HG03520 (cell line): ENCODE data around the gene ABHD17A.

Experiments
- ATAC-seq: cut with Tn5 transposase; IDR thresholded peaks from one replicate; pipeline ENCODE4 v1.9.1; 2021; ENCODE audit warnings: mild to moderate bottlenecking, moderate library complexity; ENCODE audit not compliant: unreplicated experiment

ABHD17A gene

DNA sequence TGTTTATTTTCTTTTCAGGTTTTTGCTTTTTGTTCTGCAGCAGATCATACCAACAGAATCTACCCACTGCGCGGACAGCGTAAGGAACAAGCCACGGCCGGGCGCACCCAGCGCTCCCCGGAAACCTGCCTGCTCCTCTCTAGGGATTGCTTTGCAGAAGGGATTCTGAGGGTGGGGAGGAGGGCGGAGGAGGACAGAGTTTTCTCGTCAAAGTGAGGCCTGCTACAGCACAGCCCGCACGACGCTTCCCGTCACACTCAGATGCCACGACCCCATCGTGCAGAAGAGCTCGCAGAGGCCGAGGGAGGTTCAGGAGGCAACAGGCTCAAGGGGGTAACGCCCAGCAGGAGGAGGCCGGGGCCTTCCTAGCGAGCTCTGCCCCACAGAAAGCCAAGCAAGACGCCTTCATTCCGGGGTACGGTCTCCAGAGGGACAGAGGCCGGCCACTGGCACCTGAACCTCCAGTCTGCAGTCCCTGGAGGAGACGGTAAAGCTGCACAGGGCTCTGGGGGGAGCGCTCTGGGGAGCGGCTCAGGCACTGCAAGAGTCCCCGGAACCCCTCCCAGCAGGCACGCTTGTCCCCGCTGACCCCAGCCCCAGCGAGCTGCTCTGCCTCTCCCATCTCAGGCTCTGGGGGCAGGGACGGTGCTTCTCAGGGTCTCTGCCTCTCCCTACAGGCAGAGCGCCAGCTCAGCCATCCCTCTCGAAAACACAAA lies 43.9 kb downstream of the ABHD17A start:
- ATAC-seq: no peak

DNA sequence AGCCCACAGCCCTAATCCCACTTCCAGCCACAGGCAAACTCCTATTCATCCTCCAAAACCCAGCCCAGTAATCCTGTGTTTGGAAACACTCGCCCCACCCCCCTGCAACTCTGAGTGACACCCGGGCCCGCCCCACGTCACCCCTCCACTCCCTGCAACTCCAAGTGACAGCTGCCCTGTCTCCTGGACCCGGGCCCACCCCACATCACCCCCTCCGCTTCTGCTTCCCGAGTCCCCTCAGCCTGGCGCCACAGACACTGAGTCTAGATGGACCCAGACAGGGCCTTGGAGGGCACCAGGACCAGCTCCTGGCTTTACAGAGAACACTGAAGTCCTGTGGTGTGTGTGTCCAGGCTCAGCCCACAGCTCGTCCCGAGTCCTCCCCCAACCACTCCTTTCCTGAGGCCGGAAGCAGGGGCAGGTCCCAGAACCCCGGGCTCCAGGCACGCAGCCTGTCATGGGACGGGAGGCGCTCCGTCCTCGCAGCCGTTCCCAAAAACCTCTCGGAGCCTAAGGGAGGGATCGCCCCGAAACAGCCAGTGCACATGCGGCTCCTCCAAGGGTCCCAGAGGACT lies 44.7 kb downstream of the ABHD17A start:
- no peak for ATAC-seq

DNA sequence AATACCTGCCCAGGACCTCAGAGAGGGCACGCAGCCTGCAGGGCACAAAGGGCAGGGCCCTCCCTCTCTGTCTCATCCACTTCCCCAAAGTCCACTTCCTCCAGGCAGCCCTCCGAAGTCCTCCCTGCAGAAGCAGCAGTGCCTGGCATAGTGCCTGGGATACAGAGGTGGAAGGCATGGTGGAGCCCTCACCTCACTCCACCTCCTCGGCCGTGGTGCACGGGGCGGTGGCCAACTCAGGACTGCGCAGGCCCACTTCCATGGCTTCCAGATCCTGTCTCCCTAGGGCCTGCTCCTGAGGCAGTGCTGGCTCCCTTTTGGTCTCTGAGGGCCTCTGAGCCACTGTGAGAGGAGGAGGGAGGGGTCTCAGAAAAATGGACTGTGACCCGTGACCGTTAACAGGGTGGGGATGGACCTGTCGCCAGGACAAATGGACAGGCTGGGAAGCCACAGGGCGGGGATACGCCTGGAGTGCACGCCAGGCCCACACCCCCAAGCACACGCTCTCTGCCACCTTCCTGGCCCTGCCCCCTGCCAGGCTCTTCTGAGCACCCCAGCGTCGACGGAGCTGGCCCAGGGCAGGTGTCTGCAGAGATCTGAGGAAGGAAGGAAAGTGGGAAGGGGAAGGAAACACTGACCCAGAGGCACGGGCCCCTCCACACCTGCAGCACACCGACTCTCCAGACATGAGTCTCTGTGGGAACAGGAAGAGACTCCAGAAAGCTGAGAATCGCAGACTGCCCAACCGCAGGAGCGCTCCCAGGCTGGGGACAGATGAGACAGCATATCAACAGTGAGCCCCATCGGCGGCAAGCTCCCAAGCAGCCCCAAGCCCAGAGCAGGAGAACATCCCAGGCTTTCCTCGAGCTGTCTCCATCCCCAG lies 45.4 kb downstream of the ABHD17A start:
- ATAC-seq: no peak

DNA sequence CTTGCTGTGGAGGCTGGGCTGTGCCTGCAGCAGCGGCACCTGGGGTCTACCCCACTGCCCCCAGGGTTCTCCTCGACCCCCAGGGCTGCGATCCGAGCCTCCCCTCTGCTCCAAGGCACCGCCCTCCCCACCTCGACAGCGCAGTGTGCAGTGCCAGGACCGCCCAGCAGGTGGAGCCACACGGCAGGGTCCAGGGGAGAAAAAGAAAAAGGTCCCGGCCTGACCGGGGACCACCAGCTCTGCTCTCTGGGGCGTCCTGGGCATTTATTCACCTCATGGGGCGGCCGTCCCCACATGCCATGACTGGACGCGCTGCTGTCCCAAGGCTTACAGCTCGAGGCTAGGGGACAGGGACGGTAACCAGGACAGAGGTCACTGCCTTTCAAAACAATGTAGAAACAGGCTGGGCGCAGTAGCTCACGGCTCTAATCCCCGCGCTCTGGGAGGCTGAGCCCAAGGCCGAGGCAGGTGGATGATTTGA lies 47.6 kb downstream of the ABHD17A start:
- no peak for ATAC-seq

DNA sequence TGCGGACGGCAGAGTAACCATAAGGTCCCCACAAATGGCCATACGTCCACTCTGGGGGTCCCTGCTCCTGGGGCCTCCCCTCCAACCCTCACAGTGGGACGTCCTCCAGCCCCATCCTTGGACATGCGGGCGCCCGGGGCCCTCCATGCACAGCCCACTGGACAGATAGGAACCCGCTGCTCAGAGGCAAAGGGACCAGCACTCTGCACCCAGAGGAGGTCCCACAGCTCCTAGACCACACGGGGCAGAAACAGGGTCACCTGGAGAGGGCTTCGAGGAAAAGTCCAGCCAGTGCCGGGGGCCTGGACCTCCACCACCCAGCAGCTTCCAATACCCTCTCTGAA lies 48.1 kb downstream of the ABHD17A start:
- ATAC-seq: no peak

DNA sequence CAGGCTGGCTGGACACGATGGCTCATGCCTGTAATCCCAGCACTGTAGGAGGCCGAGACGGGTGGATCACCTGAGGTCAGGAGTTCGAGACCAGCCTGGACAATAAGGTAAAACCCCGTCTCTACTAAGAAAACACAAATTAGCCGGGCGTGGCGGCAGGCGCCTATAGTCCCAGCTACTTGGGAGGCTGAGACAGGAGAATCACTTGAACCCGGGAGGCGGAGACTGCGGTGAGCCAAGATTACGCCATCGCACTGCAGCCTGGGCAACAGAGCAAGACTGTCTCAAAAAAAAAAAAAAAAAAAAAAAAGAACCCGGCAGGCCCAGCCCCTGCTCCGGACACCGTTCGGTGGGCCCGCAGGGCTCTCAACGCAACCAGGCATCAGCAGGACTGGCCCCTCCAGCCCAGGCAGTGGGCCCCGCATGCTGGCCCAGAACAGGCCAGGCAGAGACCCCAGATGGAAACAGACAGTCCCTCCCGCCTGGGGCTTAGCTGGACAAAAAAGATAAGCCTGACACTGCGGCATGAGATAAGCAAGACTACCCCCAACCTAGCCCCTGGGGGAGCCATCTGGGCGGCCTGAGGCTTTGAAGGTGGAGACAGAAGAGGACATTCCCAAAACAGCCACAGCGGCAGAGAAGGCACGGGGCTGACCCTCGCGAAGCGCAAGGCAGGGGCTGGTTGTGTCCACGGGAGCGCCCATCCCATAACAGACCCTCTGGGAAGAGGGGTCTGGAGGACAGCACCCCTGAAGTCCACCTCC lies 48.7 kb downstream of the ABHD17A start:
- no peak for ATAC-seq

DNA sequence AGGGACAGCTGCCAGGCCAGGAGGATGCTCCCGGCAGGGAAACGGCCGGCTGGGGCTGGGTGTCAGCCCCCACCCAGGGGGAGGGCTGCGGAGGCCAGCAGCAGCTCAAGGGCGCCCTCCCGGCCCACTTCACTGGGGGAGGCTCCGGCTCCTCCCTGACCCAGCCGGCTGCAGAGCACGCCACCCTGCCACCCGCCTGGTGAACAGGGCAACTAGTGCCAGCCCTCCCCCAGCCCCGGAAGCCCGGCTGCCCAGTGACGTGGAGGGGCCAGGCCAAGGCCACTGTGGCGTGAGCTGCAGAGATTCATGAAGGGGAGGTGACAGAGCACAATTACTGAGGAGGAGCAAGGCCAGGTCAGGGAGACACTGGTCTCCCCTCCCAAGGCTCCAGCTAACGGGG lies 51.8 kb downstream of the ABHD17A start:
- no peak for ATAC-seq

DNA sequence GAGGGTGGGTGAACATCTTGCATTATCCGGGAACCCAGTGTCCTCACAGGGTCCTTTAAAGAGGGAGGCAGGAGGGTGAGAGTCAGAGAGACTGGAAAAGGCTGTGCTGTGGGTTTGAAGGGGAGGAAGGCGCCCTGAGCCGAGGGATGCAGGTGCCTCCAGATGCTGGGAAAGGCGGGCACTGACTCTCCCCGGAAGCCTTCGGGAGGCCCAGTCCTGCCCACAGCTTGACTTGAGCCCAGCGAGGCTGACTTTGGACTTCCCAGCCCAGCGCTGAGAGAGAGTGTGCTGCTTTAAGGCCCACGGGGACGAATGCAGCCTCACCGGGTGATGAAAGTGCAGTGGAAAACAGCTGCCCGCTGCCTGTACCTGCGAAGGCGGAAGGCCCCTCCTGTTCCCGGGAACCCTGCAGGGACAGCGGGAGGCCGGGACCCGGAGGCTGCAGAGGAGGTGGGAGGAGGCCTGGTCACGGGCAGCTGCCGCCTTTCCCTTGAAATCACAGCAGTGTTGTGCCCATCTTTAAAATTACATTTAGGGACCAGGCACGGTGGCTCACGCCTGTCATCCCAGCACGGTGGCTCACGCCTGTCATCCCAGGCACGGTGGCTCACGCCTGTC lies 53.1 kb downstream of the ABHD17A start:
- no peak for ATAC-seq

DNA sequence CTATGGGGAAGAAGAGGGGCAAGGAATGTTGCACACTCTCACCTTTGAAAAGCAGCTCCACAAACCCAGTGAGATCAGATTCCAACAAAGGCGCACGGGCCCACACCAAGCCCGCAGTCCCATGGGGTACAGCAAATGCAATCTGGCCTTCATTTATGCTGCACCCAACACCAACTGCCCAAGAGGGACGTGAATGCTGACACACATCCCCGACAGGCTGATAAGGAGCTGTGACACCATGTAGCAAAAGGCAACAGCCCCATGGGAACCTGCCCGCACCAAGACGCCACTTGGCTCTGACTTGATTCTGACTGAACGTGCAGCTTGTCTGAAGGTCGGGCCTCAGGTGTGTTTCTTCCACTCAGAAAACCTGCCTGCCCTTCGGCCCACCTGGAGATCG lies 54.3 kb downstream of the ABHD17A start:
- ATAC-seq: no peak

DNA sequence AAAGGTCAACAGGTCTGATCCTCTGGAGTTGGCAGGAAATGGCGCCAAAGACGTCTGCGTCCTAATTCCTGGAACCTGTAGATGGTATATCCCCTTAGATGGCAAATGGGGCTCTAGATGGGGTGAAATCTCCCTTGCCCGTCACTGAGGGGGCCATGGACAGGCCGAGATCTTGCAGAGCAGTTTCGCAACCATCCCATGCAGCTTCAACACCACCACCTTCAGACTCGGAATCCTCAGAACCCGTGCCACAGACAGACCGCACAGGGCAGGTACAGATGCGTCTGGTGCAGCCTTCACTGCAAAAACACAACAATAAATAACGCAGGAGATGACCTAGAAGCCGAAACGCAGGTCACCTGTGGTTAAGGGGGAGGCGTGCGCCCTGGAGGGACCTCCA lies 54.7 kb downstream of the ABHD17A start:
- no peak for ATAC-seq

DNA sequence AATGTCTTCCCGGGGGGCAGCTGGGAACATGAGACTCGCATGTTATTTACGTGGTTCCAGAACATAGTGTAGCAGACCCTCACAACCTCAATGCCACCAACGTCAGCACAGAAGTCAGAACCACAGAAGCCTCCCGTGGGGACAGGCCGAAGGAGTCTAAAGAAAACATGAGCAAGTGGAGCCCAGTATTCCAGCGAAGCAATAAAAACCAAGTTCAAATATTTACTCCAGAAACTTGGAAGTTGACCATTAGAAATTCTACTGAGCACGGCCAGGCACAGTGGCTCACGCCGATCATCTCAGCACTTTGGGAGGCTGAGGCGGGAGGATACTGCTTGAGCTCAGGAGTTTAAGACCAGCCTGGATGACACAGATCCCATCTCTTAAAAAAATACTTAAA lies 55.3 kb downstream of the ABHD17A start:
- no peak for ATAC-seq

DNA sequence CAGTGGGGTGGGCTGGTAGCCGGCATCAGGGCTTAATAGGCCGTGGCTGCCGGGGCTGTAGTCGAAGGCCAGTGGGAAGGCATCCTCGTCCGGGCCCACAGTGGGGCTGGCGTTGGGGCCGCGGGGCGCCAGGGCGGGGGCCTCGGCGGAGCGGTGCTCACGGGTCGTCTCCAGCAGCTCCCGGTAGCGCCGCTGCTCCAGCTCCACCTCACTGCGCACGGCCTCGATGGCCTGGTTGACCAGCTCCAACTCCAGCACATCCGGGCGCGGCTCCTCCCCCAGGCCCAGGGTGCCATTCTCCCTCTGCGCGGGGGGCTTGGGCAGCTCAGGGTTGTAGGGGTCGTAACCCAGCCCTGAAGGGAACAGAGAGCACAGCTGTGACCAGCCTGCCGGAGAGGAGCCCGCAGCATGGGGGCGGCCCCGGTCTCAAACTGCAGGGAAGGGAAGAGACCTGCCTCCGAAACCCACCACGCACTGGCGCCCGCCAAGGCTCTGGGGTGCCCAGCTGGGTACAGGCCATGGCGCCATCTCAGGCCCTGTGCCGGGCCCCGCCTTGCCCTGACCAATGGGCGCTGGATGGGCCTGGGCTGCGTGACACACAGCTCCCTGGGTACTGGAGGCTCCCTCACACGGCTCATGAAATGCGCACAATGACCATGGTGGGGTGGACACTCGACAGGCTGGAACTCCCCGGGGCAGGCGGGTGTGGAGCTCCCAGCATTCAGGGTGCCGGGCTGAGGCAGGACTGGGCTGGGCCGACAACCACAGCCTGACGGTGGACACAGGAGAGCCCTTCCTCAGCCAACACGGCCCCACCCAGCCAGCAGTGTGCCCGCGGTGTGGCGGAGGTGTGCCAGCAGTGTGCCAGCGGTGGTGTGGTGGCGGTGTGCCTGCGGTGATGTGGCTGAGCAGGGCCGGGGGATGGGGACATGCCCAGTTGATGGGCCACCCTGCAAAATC lies 56.7 kb downstream of the ABHD17A start:
- ATAC-seq: no peak

DNA sequence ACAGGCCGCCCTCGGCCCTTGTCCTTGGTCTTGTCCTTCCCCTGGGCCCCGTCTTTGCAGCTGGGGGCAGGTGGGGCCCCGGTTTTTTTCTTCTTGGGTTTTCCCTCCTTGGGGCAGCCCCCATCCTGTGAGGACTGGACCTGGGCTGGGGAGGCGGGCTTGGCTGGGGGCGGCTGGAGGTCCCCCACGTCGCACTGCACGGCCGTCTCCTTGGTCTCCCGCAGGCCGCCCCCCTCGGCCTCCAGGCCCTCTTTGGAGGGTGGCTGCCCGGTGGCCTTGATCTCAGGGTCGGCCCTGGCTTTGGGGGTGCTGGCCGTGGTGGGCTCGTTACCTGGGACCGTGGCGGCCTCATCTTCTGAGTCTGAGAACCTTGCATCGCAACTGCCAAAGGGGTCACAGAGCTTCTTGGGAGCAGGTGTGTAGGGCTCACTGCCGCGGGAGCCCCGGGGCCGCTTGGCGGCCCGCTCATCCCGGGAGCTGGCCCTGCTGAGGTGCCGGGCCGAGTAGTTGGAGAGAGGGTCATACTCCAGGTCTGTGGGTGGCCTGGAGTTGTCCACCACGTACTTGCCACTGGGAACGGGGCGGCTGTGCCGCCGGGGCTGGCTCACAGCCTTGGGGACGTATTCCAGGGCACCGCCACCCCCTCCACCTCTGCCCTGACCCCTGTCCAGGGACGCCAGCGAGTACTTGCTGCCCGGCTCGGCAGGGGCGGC lies 57.6 kb downstream of the ABHD17A start:
- no peak for ATAC-seq
